PC-9 (cell line): Measurements from ENCODE around the gene OR8D4. TPM values are rescaled to one million over a fixed set of nuclear protein-coding genes. Genes with fewer than 3 reads are reported as not detected.

ENCODE experiments used
- BruUV-seq: library from RNA; stranded (reverse); fragments of 400-500 nt; replicated peaks from 2 replicates; lab custom pipeline; 2021; lab: Mats Ljungman, UMichigan
- CTCF ChIA-PET: fragments of 300-600 bp; sonication (Branson Sonifier 250); formaldehyde crosslinking; loops from one replicate; lab custom pipeline; 2022; ENCODE audit warnings: antibody characterized with exemption; lab: Charles Lee
- POLR2A ChIA-PET: fragments of 300-600 bp; sonication (Branson Sonifier 250); formaldehyde crosslinking; loops from one replicate; lab custom pipeline; 2022; ENCODE audit warnings: antibody characterized with exemption; ENCODE audit not compliant: unreplicated experiment; lab: Charles Lee
- DNase-seq, 2 experiments: peaks; one replicate each; pipeline versions ENCODE4 v3.0.0 to v3.0.0-alpha.2; 2015 to 2022; ENCODE audit warnings: mixed read lengths in 1 of 2
- H2AFZ ChIP-seq: fragments of 200-600 bp; sonication (generic); 2 replicates; pipeline ENCODE4 v1.8.1; 2017; ENCODE audit warnings: antibody characterized with exemption
- H3F3A ChIP-seq: fragments of 200-600 bp; sonication (generic); 2 replicates; pipeline ENCODE4 v1.8.1; 2017; ENCODE audit warnings: antibody characterized with exemption, mild to moderate bottlenecking, low read depth; ENCODE audit not compliant: insufficient read depth
- H3K27ac ChIP-seq: fragments of 200-600 bp; sonication (generic); 2 replicates; pipeline ENCODE4 v1.6.1; 2016; ENCODE audit warnings: mixed run types
- H3K27me3 ChIP-seq: fragments of 200-600 bp; sonication (generic); 2 replicates; pipeline ENCODE4 v1.6.1; 2016; ENCODE audit warnings: low read depth, mixed run types; ENCODE audit not compliant: insufficient read depth
- H3K36me3 ChIP-seq: fragments of 200-600 bp; sonication (generic); 2 replicates; pipeline ENCODE4 v1.6.1; 2016; ENCODE audit warnings: low read depth, mixed run types
- H3K4me1 ChIP-seq: fragments of 200-600 bp; sonication (generic); replicated peaks from 2 replicates; pipeline ENCODE4 v1.6.1; 2016; ENCODE audit warnings: mixed run types; ENCODE audit not compliant: insufficient read depth
- H3K4me2 ChIP-seq: fragments of 200-600 bp; sonication (generic); 2 replicates; pipeline ENCODE4 v1.6.1; 2017; ENCODE audit warnings: mixed run types
- H3K4me3 ChIP-seq: fragments of 200-600 bp; sonication (generic); 2 replicates; pipeline ENCODE4 v1.6.1; 2016; ENCODE audit warnings: mixed run types
- H3K79me2 ChIP-seq: fragments of 200-600 bp; sonication (generic); 2 replicates; pipeline ENCODE4 v1.6.1; 2017; ENCODE audit warnings: low read depth, mixed run types
- H3K9me2 ChIP-seq: fragments of 200-600 bp; sonication (generic); 2 replicates; pipeline ENCODE4 v1.8.1; 2017; ENCODE audit warnings: mild to moderate bottlenecking; ENCODE audit not compliant: insufficient read depth
- H3K9me3 ChIP-seq: fragments of 200-600 bp; sonication (generic); 2 replicates; pipeline ENCODE4 v1.8.1; 2016; ENCODE audit warnings: low read depth; ENCODE audit not compliant: insufficient read depth
- H4K20me1 ChIP-seq: fragments of 200-600 bp; sonication (generic); 2 replicates; pipeline ENCODE4 v1.8.1; 2017; ENCODE audit not compliant: insufficient read depth
- CTCF ChIP-seq: fragments of 200-600 bp; sonication (generic); conservative IDR thresholded peaks from 2 replicates; pipeline ENCODE4 v1.6.1; 2017; ENCODE audit warnings: mixed run types, antibody characterized with exemption, mild to moderate bottlenecking, moderate library complexity
- EZH2 ChIP-seq: fragments of 200-600 bp; sonication (generic); IDR thresholded peaks from 2 replicates; pipeline ENCODE4 v1.8.0; 2017; ENCODE audit warnings: antibody characterized with exemption, low read depth
- intact Hi-C: fragments of 100-400 bp; cut with micrococcal nuclease; formaldehyde crosslinking; loops from one replicate; pipeline ENCODE4 v1.10.0; 2022; ENCODE audit not compliant: unreplicated experiment
- total RNA-seq: library from RNA; stranded (reverse); gene quantifications from 2 replicates; pipeline ENCODE4 v1.2.3, GENCODE V29; 2021

The OR8D4 gene
- total RNA-seq, 1 experiment from 2014 or later = not detected

DNA sequence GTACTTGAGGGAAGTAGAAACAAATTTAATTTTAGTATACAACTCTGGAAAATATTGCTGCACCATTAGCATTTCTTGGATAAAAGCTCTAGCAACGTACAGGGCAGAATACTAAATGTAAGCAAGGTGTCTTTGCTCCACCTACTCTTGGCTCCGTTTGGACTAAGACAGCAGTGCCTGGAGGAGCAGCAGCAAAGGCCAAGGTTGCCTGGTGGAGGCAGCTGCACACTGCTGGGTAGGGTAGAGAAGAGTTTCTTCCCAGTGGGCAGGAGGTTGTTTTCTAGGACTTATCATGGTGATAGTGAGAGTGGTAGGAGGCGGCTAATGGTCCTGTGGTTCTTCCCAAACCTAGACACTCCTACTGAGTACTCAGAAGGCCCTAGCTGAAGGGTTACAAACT is 2.2 kb upstream of the OR8D4 start:
- Histone ChIP-seq H3K27me3 (0 out of 2 replicates have a peak, but pooled peaks cover 19% of the 10 kb centered on the region), H3K9me3 (no peaks in the 10 kb centered on the region), H4K20me1 (0 out of 2 replicates have a peak, but pooled peaks cover 3% of the 10 kb centered on the region), H3K79me2 (no peaks in the 10 kb centered on the region), H3K27ac (no peak overlapping the region), H3K4me1 (no peaks in the 10 kb centered on the region), H3K36me3 (no peaks in the 10 kb centered on the region), H3K4me2 (no peak overlapping the region), H2AFZ (no peak overlapping the region), H3K4me3 (no peak overlapping the region), H3F3A (no peaks in the 10 kb centered on the region), H3K9me2 (no peaks in the 10 kb centered on the region)
- ChIA-PET CTCF (no interaction called here), POLR2A (no interaction called here)
- intact Hi-C loops = no loop called here
- no peak for DNase-seq
- TF ChIP-seq CTCF (no peak), EZH2 (no peak)
- BruUV-seq = no TSS peak

DNA sequence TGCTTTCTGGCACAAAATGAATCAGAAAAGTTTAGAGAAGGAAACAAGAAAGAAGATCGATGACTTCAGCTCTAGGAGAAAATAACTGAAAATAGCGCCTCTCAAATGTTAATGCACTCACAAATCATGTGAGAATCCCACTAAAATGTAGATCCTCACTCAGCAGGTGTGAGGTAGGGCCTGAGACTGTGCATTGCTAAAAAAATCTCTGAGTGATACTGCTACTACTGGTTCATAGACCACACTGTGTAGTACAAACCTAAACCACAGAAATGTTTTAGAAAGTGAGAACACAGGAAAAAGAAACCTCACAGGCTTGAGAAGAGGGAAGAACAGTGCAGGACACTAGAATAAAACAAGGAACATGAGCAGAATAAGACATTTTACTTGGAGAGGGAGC is 2.0 kb downstream of the OR8D4 start:
- Histone ChIP-seq H3K36me3 (no peaks in the 10 kb centered on the region), H3K27me3 (0 out of 2 replicates have a peak, but pooled peaks cover 14% of the 10 kb centered on the region), H3K27ac (no peak overlapping the region), H4K20me1 (no peaks in the 10 kb centered on the region), H3K79me2 (no peaks in the 10 kb centered on the region), H3K4me2 (no peak overlapping the region), H3F3A (no peaks in the 10 kb centered on the region), H2AFZ (no peak overlapping the region), H3K9me2 (no peaks in the 10 kb centered on the region), H3K4me3 (no peak overlapping the region), H3K4me1 (no peaks in the 10 kb centered on the region), H3K9me3 (no peaks in the 10 kb centered on the region)
- no peak for TF ChIP-seq CTCF
- no peak for TF ChIP-seq EZH2
- no peak for DNase-seq
- no TSS peak for BruUV-seq
- intact Hi-C loops = no loop called here
- ChIA-PET CTCF (no interaction called here), POLR2A (no interaction called here)

DNA sequence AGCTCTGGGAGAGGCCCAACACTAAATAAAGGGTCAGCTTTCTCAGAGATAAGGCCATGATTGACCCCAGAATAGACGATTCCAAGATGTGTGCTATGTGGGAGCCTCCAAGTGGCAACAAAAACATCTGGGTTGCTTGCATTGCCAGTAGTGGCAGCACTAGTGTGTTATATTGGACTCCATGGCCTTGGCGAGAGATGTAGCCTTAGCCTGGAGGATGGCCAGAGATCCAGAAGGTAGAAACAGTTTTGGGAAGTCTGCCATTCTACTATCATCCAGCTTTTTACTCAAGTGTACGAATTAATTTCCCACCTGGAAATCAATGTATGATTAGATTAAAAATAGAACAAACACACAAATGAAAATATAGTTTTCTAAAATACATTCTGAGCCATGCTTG is 3.0 kb downstream of the OR8D4 start:
- H3K27ac ChIP-seq = no peak overlapping the region
- no peak overlapping the region for H3K4me2 ChIP-seq
- no peak overlapping the region for H2AFZ ChIP-seq
- intact Hi-C loops = no loop called here
- no peak for TF ChIP-seq CTCF
- no peak for TF ChIP-seq EZH2
- ChIA-PET CTCF (no interaction called here), POLR2A (no interaction called here)
- H3K36me3 ChIP-seq = no peaks in the 10 kb centered on the region
- H3K9me3 ChIP-seq = no peaks in the 10 kb centered on the region
- no TSS peak for BruUV-seq
- H3K9me2 ChIP-seq = no peaks in the 10 kb centered on the region; the same call in 1 of the 2 replicates
- no peaks in the 10 kb centered on the region for H3K4me1 ChIP-seq
- H3F3A ChIP-seq = no peaks in the 10 kb centered on the region
- no peak for DNase-seq
- no peaks in the 10 kb centered on the region for H4K20me1 ChIP-seq
- H3K27me3 ChIP-seq = 0 out of 2 replicates have a peak, but pooled peaks cover 12% of the 10 kb centered on the region
- H3K4me3 ChIP-seq = no peak overlapping the region
- H3K79me2 ChIP-seq = no peaks in the 10 kb centered on the region
